WTC11 (cell line): Measurements from ENCODE around the gene ARHGAP6. TPM values are rescaled to one million over a fixed set of nuclear protein-coding genes. Genes with fewer than 3 reads are reported as not detected.
"Not testable (repeated sequence)": the region's sequence is repeated elsewhere in the genome, so short reads cannot be mapped to it uniquely, and the experiment has no call there.

Source experiments
- ATAC-seq: fragments of 200-7000 bp; cut with Tn5 transposase; 2 replicates; pipeline ENCODE4 v1.10.0; 2021; ENCODE audit warnings: mild to moderate bottlenecking, moderate library complexity
- CTCF ChIA-PET: fragments of 300-600 bp; sonication (Branson Sonifier 250); formaldehyde crosslinking; loops from one replicate; lab custom pipeline; 2021; ENCODE audit warnings: antibody characterized with exemption; lab: Charles Lee
- POLR2A ChIA-PET: fragments of 350-600 bp; sonication (Branson Sonifier 250); formaldehyde crosslinking; loops from one replicate; lab custom pipeline; 2021; ENCODE audit warnings: antibody characterized with exemption; lab: Charles Lee
- DNase-seq: peaks from one replicate; pipeline ENCODE4 v3.0.0; 2021; ENCODE audit warnings: low spot score
- H3K27ac Mint-ChIP-seq: 2 replicates; pipeline ENCODE4 v1.8.0; 2021; ENCODE audit warnings: mixed read lengths
- H3K27me3 Mint-ChIP-seq: 2 replicates; pipeline ENCODE4 v1.8.0; 2021; ENCODE audit warnings: low read depth, mild to moderate bottlenecking, moderate library complexity, mixed read lengths
- H3K36me3 Mint-ChIP-seq: 2 replicates; pipeline ENCODE4 v1.8.0; 2021; ENCODE audit warnings: mixed read lengths
- H3K4me1 Mint-ChIP-seq: 2 replicates; pipeline ENCODE4 v1.8.0; 2022; ENCODE audit warnings: mixed read lengths
- H3K4me3 Mint-ChIP-seq: 2 replicates; pipeline ENCODE4 v1.8.0; 2021; ENCODE audit warnings: mild to moderate bottlenecking, moderate library complexity, mixed read lengths
- H3K9me3 Mint-ChIP-seq: 2 replicates; pipeline ENCODE4 v1.8.0; 2021; ENCODE audit warnings: mixed read lengths
- AR ChIP-seq: fragments of 250-450 bp; sonication (Bioruptor Pico); IDR thresholded peaks from 2 replicates; pipeline ENCODE4 v1.9.0; 2021; ENCODE audit warnings: mild to moderate bottlenecking
- E2F4 ChIP-seq: sonication (generic); formaldehyde crosslinking; IDR thresholded peaks from 2 replicates; pipeline ENCODE4 v1.8.1; 2022; ENCODE audit warnings: low read depth, mild to moderate bottlenecking, moderate library complexity, missing genetic modification reagents, borderline replicate concordance
- ELF4 ChIP-seq: sonication (generic); formaldehyde crosslinking; IDR thresholded peaks from 2 replicates; pipeline ENCODE4 v1.8.1; 2022; ENCODE audit warnings: low read depth, mild to moderate bottlenecking, moderate library complexity, missing genetic modification reagents
- GABPB1 ChIP-seq: sonication (generic); formaldehyde crosslinking; IDR thresholded peaks from 2 replicates; pipeline ENCODE4 v1.8.1; 2023; ENCODE audit warnings: mild to moderate bottlenecking, missing genetic modification reagents
- NFATC4 ChIP-seq: fragments of 250-450 bp; sonication (Bioruptor Pico); IDR thresholded peaks from 2 replicates; pipeline ENCODE4 v1.9.0; 2021; ENCODE audit warnings: mild to moderate bottlenecking
- NR2C2 ChIP-seq: sonication (generic); formaldehyde crosslinking; IDR thresholded peaks from 2 replicates; pipeline ENCODE4 v1.8.0; 2022; ENCODE audit warnings: mild to moderate bottlenecking, missing genetic modification reagents
- NR3C1 ChIP-seq: sonication (generic); formaldehyde crosslinking; conservative IDR thresholded peaks from 2 replicates; pipeline ENCODE4 v1.8.1; 2023; ENCODE audit warnings: low read depth, mild to moderate bottlenecking, missing genetic modification reagents
- RELA ChIP-seq: sonication (generic); formaldehyde crosslinking; IDR thresholded peaks from 2 replicates; pipeline ENCODE4 v1.8.1; 2022; ENCODE audit warnings: missing genetic modification reagents, mild to moderate bottlenecking, borderline replicate concordance
- RORB ChIP-seq: fragments of 250-450 bp; sonication (Bioruptor Pico); IDR thresholded peaks from 2 replicates; pipeline ENCODE4 v1.9.0; 2021; ENCODE audit warnings: mild to moderate bottlenecking
- TEAD1 ChIP-seq: sonication (generic); formaldehyde crosslinking; IDR thresholded peaks from 2 replicates; pipeline ENCODE4 v1.8.0; 2022; ENCODE audit warnings: mild to moderate bottlenecking, missing genetic modification reagents
- USF1 ChIP-seq: sonication (generic); formaldehyde crosslinking; IDR thresholded peaks from 2 replicates; pipeline ENCODE4 v1.8.0; 2022; ENCODE audit warnings: mild to moderate bottlenecking, missing genetic modification reagents
- ZNF138 ChIP-seq: sonication (generic); formaldehyde crosslinking; conservative IDR thresholded peaks from 2 replicates; pipeline ENCODE4 v1.8.1; 2022; ENCODE audit warnings: mild to moderate bottlenecking, moderate library complexity, missing genetic modification reagents
- ZNF219 ChIP-seq: sonication (generic); formaldehyde crosslinking; IDR thresholded peaks from 2 replicates; pipeline ENCODE4 v1.8.0; 2023; ENCODE audit warnings: missing genetic modification reagents, mild to moderate bottlenecking, borderline replicate concordance
- ZNF532 ChIP-seq: fragments of 250-450 bp; sonication (Bioruptor Pico); IDR thresholded peaks from 2 replicates; pipeline ENCODE4 v1.9.0; 2021; ENCODE audit warnings: mild to moderate bottlenecking, borderline replicate concordance
- ZSCAN18 ChIP-seq: fragments of 250-450 bp; sonication (Bioruptor Pico); IDR thresholded peaks from 2 replicates; pipeline ENCODE4 v2.1.2; 2022; ENCODE audit warnings: mild to moderate bottlenecking, moderate library complexity
- total RNA-seq: library from RNA; stranded (reverse); gene quantifications from 3 replicates; pipeline ENCODE4 v1.2.3, GENCODE V29; 2021
- TF ChIP-seq, protein P1 (sequence below): fragments of 250-450 bp; sonication (Bioruptor Pico); IDR thresholded peaks from 2 replicates; pipeline ENCODE4 v1.9.0; 2021; ENCODE audit warnings: moderate library complexity, mild to moderate bottlenecking, inconsistent platforms, borderline replicate concordance
- TF ChIP-seq, protein P2 (sequence below): sonication (generic); formaldehyde crosslinking; IDR thresholded peaks from 2 replicates; pipeline ENCODE4 v1.8.1; 2023; ENCODE audit warnings: mild to moderate bottlenecking, missing genetic modification reagents, moderate library complexity
- TF ChIP-seq, protein P3 (sequence below): sonication (generic); formaldehyde crosslinking; IDR thresholded peaks from 2 replicates; pipeline ENCODE4 v1.8.0; 2022; ENCODE audit warnings: mild to moderate bottlenecking, missing genetic modification reagents

ARHGAP6 gene
- total RNA-seq, 1 experiment from 2014 or later = 1.0 TPM

DNA sequence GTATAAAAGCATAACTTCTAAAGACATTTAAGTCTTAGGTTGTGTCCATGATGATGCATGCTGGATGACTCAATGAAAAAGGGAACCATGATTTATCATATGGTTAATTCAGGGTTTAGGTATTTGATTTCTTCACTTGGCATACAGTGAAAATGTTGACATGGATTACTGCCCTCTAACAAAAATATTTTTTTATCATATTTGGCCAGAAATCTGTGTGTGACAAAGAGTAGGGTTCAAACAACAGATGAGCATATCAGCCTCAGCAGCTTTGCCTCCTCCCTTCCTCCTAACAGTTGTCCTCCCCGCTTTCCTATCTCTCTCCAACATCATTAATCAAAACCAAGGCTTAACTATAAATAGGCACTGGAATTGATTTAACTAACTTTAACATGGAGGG lies 46.3 kb downstream of the ARHGAP6 start:
- DNase-seq (no peak), ATAC-seq (no peak)
- Mint-ChIP-seq H3K4me1 (no peaks in the 10 kb centered on the region), H3K9me3 (peaks cover 8% of the 10 kb centered on the region; the same call in 1 of the 2 replicates), H3K27me3 (peaks cover 9% of the 10 kb centered on the region), H3K4me3 (no peak overlapping the region), H3K36me3 (no peaks in the 10 kb centered on the region), H3K27ac (no peak overlapping the region)
- POLR2A ChIA-PET = no interaction called here
- TF ChIP-seq RORB (CRISPR knock-in tag) = no peak
- no peak for TF ChIP-seq NR2C2
- TF ChIP-seq, protein P1, sequence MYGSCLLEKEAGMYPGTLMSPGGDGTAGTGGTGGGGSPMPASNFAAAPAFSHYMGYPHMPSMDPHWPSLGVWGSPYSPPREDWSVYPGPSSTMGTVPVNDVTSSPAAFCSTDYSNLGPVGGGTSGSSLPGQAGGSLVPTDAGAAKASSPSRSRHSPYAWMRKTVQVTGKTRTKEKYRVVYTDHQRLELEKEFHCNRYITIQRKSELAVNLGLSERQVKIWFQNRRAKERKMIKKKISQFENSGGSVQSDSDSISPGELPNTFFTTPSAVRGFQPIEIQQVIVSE = no peak
- TF ChIP-seq ZNF219 = no peak
- no peak for TF ChIP-seq USF1
- no peak for TF ChIP-seq ZNF138 (CRISPR knock-in tag)
- TF ChIP-seq, protein P2, sequence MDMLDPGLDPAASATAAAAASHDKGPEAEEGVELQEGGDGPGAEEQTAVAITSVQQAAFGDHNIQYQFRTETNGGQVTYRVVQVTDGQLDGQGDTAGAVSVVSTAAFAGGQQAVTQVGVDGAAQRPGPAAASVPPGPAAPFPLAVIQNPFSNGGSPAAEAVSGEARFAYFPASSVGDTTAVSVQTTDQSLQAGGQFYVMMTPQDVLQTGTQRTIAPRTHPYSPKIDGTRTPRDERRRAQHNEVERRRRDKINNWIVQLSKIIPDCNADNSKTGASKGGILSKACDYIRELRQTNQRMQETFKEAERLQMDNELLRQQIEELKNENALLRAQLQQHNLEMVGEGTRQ (CRISPR knock-in tag) = no peak
- TF ChIP-seq RELA (CRISPR knock-in tag) = no peak
- no peak for TF ChIP-seq TEAD1 (CRISPR knock-in tag)
- no peak for TF ChIP-seq GABPB1 (CRISPR knock-in tag)
- TF ChIP-seq AR (CRISPR knock-in tag) = no peak
- TF ChIP-seq NFATC4 (CRISPR knock-in tag) = no peak
- TF ChIP-seq E2F4 = no peak
- TF ChIP-seq ELF4 (CRISPR knock-in tag) = no peak
- no peak for TF ChIP-seq ZNF532 (CRISPR knock-in tag)
- no peak for TF ChIP-seq ZSCAN18 (CRISPR knock-in tag)
- TF ChIP-seq, protein P3, sequence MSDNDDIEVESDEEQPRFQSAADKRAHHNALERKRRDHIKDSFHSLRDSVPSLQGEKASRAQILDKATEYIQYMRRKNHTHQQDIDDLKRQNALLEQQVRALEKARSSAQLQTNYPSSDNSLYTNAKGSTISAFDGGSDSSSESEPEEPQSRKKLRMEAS (CRISPR knock-in tag) = no peak
- TF ChIP-seq NR3C1 = no peak
- CTCF ChIA-PET = no interaction called here

GRCh38 chrX:11614253-11614652 lies 51.5 kb downstream of the ARHGAP6 start:
- H3K27ac Mint-ChIP-seq, H3K4me3 Mint-ChIP-seq, DNase-seq, CTCF ChIA-PET, ATAC-seq, H3K4me1 Mint-ChIP-seq, H3K27me3 Mint-ChIP-seq, H3K36me3 Mint-ChIP-seq, H3K9me3 Mint-ChIP-seq: not testable (repeated sequence)
- POLR2A ChIA-PET = interaction anchor here (0.6 kb wide), 1 partner anchor 214 kb away, joined by 3 read pairs; no protein-coding TSS in a partner anchor
